DOHH2 (cell line): Measurements from ENCODE around the gene NID1.

Experiments
- EZH2phosphoT487 ChIP-seq: fragments of 200-600 bp; sonication (generic); IDR thresholded peaks from 2 replicates; pipeline ENCODE4 v1.6.1; 2017; ENCODE audit warnings: borderline replicate concordance, mild to moderate bottlenecking, antibody characterized with exemption, low read length, moderate library complexity, mixed read lengths
- TF ChIP-seq, protein P1 (sequence below): fragments of 200-600 bp; sonication (generic); IDR thresholded peaks from one replicate; pipeline ENCODE4 v1.5.1; 2014; ENCODE audit warnings: antibody characterized with exemption, mild to moderate bottlenecking, low read depth, low read length; ENCODE audit not compliant: poor library complexity, severe bottlenecking

GRCh38 chr1:236085545-236086159 lies 20.8 kb upstream of the NID1 start:
- TF ChIP-seq, protein P1, sequence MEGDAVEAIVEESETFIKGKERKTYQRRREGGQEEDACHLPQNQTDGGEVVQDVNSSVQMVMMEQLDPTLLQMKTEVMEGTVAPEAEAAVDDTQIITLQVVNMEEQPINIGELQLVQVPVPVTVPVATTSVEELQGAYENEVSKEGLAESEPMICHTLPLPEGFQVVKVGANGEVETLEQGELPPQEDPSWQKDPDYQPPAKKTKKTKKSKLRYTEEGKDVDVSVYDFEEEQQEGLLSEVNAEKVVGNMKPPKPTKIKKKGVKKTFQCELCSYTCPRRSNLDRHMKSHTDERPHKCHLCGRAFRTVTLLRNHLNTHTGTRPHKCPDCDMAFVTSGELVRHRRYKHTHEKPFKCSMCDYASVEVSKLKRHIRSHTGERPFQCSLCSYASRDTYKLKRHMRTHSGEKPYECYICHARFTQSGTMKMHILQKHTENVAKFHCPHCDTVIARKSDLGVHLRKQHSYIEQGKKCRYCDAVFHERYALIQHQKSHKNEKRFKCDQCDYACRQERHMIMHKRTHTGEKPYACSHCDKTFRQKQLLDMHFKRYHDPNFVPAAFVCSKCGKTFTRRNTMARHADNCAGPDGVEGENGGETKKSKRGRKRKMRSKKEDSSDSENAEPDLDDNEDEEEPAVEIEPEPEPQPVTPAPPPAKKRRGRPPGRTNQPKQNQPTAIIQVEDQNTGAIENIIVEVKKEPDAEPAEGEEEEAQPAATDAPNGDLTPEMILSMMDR: no peak
- no peak for TF ChIP-seq EZH2phosphoT487
